Stimulated activated CD4-positive, alpha-beta T cell treated with anti-CD3 and anti-CD28 coated beads, Interleukin-15, amount 100 ng/mL, for 24 hours (primary cell): ENCODE data around the gene RGS3.

Experiments used
- DNase-seq: peaks from one replicate; pipeline ENCODE4 v3.0.0-alpha.2; 2020

Gene RGS3

GRCh38 chr9:113574441-113575262 is 111.1 kb downstream of the RGS3 start:
- no peak for DNase-seq

- no peak for DNase-seq
These were observed 114.2 kb downstream of the RGS3 start for GRCh38 chr9:113577525-113578261.

- DNase-seq: no peak
These were observed 114.8 kb downstream of the RGS3 start for GRCh38 chr9:113578279-113578865.

GRCh38 chr9:113578882-113579282 is 115.4 kb downstream of the RGS3 start:
- peak; percentile 92 for DNase-seq

GRCh38 chr9:113579283-113580040 is 115.9 kb downstream of the RGS3 start:
- DNase-seq: peak; percentile 39

GRCh38 chr9:113580041-113580953 is 116.8 kb downstream of the RGS3 start:
- peak; percentile 86 for DNase-seq

- DNase-seq: no peak
These were observed 117.4 kb downstream of the RGS3 start for GRCh38 chr9:113580954-113581311.

GRCh38 chr9:113581865-113582697 is 118.6 kb downstream of the RGS3 start:
- DNase-seq: peak; percentile 88

GRCh38 chr9:113582698-113583200 is 119.2 kb downstream of the RGS3 start:
- no peak for DNase-seq

- no peak for DNase-seq
These were observed 120.2 kb downstream of the RGS3 start for GRCh38 chr9:113583511-113584427.

- no peak for DNase-seq
These were observed 121.0 kb downstream of the RGS3 start for GRCh38 chr9:113584428-113585084.

GRCh38 chr9:113585085-113585442 is 121.5 kb downstream of the RGS3 start:
- DNase-seq: no peak

GRCh38 chr9:113585555-113585954 is 122.0 kb downstream of the RGS3 start:
- DNase-seq: no peak

GRCh38 chr9:113587471-113588031 is 124.0 kb downstream of the RGS3 start:
- no peak for DNase-seq

GRCh38 chr9:113588242-113588810 is 124.8 kb downstream of the RGS3 start:
- no peak for DNase-seq

GRCh38 chr9:113588936-113589335 is 125.4 kb downstream of the RGS3 start:
- DNase-seq: no peak

GRCh38 chr9:113589407-113589806 is 125.9 kb downstream of the RGS3 start:
- DNase-seq: no peak

GRCh38 chr9:113589890-113590289 is 126.4 kb downstream of the RGS3 start:
- DNase-seq: no peak

- no peak for DNase-seq
These were observed 126.9 kb downstream of the RGS3 start for GRCh38 chr9:113590389-113590788.
